ENCODE results near the gene DISC1.

Gene DISC1

GRCh38 chr1:231857609-231858135 lies 231.1 kb downstream of the DISC1 start:
- H3K4me1 Mint-ChIP-seq = peaks cover 16% of the 10 kb centered on the region
- TF ChIP-seq CTCF (IDR thresholded peaks at IDR 0.05; ENCODE audit: unreplicated experiment in 3 of 3) = no peak
- no peak overlapping the region for H3K4me3 Mint-ChIP-seq
- H3K27ac Mint-ChIP-seq = no peak overlapping the region
- no peaks in the 10 kb centered on the region for H3K9me3 Mint-ChIP-seq
- H3K36me3 Mint-ChIP-seq (ENCODE audit: low read depth) = no peaks in the 10 kb centered on the region
- no peaks in the 10 kb centered on the region for H3K27me3 Mint-ChIP-seq (ENCODE audit: low read depth)

- Mint-ChIP-seq H3K27me3 (ENCODE audit: low read depth) (no peaks in the 10 kb centered on the region), H3K27ac (peak overlapping the region in 2 of 3 experiments; percentile 9 to 27), H3K36me3 (ENCODE audit: low read depth) (no peaks in the 10 kb centered on the region), H3K4me3 (no peak overlapping the region), H3K4me1 (peaks cover 16% of the 10 kb centered on the region), H3K9me3 (no peaks in the 10 kb centered on the region)
- no peak for TF ChIP-seq CTCF (IDR thresholded peaks at IDR 0.05; ENCODE audit: unreplicated experiment in 3 of 3)
These were observed 233.9 kb downstream of the DISC1 start for GRCh38 chr1:231860221-231861088.

- H3K4me3 Mint-ChIP-seq = no peak overlapping the region
- TF ChIP-seq CTCF (IDR thresholded peaks at IDR 0.05; ENCODE audit: unreplicated experiment in 3 of 3) = no peak
- peaks cover 16% of the 10 kb centered on the region for H3K4me1 Mint-ChIP-seq
- no peaks in the 10 kb centered on the region for H3K36me3 Mint-ChIP-seq (ENCODE audit: low read depth)
- H3K27ac Mint-ChIP-seq = no peak overlapping the region
- no peaks in the 10 kb centered on the region for H3K27me3 Mint-ChIP-seq (ENCODE audit: low read depth)
- H3K9me3 Mint-ChIP-seq = no peaks in the 10 kb centered on the region
These were observed 235.2 kb downstream of the DISC1 start for GRCh38 chr1:231861541-231862481.

- Mint-ChIP-seq H3K4me1 (peaks cover 22% of the 10 kb centered on the region), H3K4me3 (no peak overlapping the region), H3K9me3 (no peaks in the 10 kb centered on the region), H3K27ac (no peak overlapping the region), H3K36me3 (ENCODE audit: low read depth) (no peaks in the 10 kb centered on the region), H3K27me3 (ENCODE audit: low read depth) (no peaks in the 10 kb centered on the region)
- TF ChIP-seq CTCF (IDR thresholded peaks at IDR 0.05; ENCODE audit: unreplicated experiment in 3 of 3) = no peak
These were observed 236.0 kb downstream of the DISC1 start for GRCh38 chr1:231862611-231863010.

GRCh38 chr1:231865331-231865730 lies 238.7 kb downstream of the DISC1 start:
- Mint-ChIP-seq H3K27ac (no peak overlapping the region), H3K4me3 (no peak overlapping the region), H3K27me3 (ENCODE audit: low read depth) (peaks cover 4% of the 10 kb centered on the region), H3K4me1 (peaks cover 26% of the 10 kb centered on the region), H3K36me3 (ENCODE audit: low read depth) (no peaks in the 10 kb centered on the region), H3K9me3 (no peaks in the 10 kb centered on the region)
- no peak for TF ChIP-seq CTCF (IDR thresholded peaks at IDR 0.05; ENCODE audit: unreplicated experiment in 3 of 3)

Data from nephron (organoid).